PC-9 (cell line): ENCODE measurements around the gene CMTM6. TPM values are rescaled to one million over a fixed set of nuclear protein-coding genes. Genes with fewer than 3 reads are reported as not detected.

Experiments
- BruUV-seq: library from RNA; stranded (reverse); fragments of 400-500 nt; replicated peaks from 2 replicates; lab custom pipeline; 2021; lab: Mats Ljungman, UMichigan
- CTCF ChIA-PET: fragments of 300-600 bp; sonication (Branson Sonifier 250); formaldehyde crosslinking; loops from one replicate; lab custom pipeline; 2022; ENCODE audit warnings: antibody characterized with exemption; lab: Charles Lee
- POLR2A ChIA-PET: fragments of 300-600 bp; sonication (Branson Sonifier 250); formaldehyde crosslinking; loops from one replicate; lab custom pipeline; 2022; ENCODE audit warnings: antibody characterized with exemption; ENCODE audit not compliant: unreplicated experiment; lab: Charles Lee
- DNase-seq, 2 experiments: peaks; one replicate each; pipeline versions ENCODE4 v3.0.0 to v3.0.0-alpha.2; 2015 to 2022; ENCODE audit warnings: mixed read lengths in 1 of 2
- H2AFZ ChIP-seq: fragments of 200-600 bp; sonication (generic); 2 replicates; pipeline ENCODE4 v1.8.1; 2017; ENCODE audit warnings: antibody characterized with exemption
- H3F3A ChIP-seq: fragments of 200-600 bp; sonication (generic); 2 replicates; pipeline ENCODE4 v1.8.1; 2017; ENCODE audit warnings: antibody characterized with exemption, mild to moderate bottlenecking, low read depth; ENCODE audit not compliant: insufficient read depth
- H3K27ac ChIP-seq: fragments of 200-600 bp; sonication (generic); 2 replicates; pipeline ENCODE4 v1.6.1; 2016; ENCODE audit warnings: mixed run types
- H3K27me3 ChIP-seq: fragments of 200-600 bp; sonication (generic); 2 replicates; pipeline ENCODE4 v1.6.1; 2016; ENCODE audit warnings: low read depth, mixed run types; ENCODE audit not compliant: insufficient read depth
- H3K36me3 ChIP-seq: fragments of 200-600 bp; sonication (generic); 2 replicates; pipeline ENCODE4 v1.6.1; 2016; ENCODE audit warnings: low read depth, mixed run types
- H3K4me1 ChIP-seq: fragments of 200-600 bp; sonication (generic); replicated peaks from 2 replicates; pipeline ENCODE4 v1.6.1; 2016; ENCODE audit warnings: mixed run types; ENCODE audit not compliant: insufficient read depth
- H3K4me2 ChIP-seq: fragments of 200-600 bp; sonication (generic); 2 replicates; pipeline ENCODE4 v1.6.1; 2017; ENCODE audit warnings: mixed run types
- H3K4me3 ChIP-seq: fragments of 200-600 bp; sonication (generic); 2 replicates; pipeline ENCODE4 v1.6.1; 2016; ENCODE audit warnings: mixed run types
- H3K79me2 ChIP-seq: fragments of 200-600 bp; sonication (generic); 2 replicates; pipeline ENCODE4 v1.6.1; 2017; ENCODE audit warnings: low read depth, mixed run types
- H3K9me2 ChIP-seq: fragments of 200-600 bp; sonication (generic); 2 replicates; pipeline ENCODE4 v1.8.1; 2017; ENCODE audit warnings: mild to moderate bottlenecking; ENCODE audit not compliant: insufficient read depth
- H3K9me3 ChIP-seq: fragments of 200-600 bp; sonication (generic); 2 replicates; pipeline ENCODE4 v1.8.1; 2016; ENCODE audit warnings: low read depth; ENCODE audit not compliant: insufficient read depth
- H4K20me1 ChIP-seq: fragments of 200-600 bp; sonication (generic); 2 replicates; pipeline ENCODE4 v1.8.1; 2017; ENCODE audit not compliant: insufficient read depth
- EZH2 ChIP-seq: fragments of 200-600 bp; sonication (generic); IDR thresholded peaks from 2 replicates; pipeline ENCODE4 v1.8.0; 2017; ENCODE audit warnings: antibody characterized with exemption, low read depth
- intact Hi-C: fragments of 100-400 bp; cut with micrococcal nuclease; formaldehyde crosslinking; loops from one replicate; pipeline ENCODE4 v1.10.0; 2022; ENCODE audit not compliant: unreplicated experiment
- total RNA-seq: library from RNA; stranded (reverse); gene quantifications from 2 replicates; pipeline ENCODE4 v1.2.3, GENCODE V29; 2021
- TF ChIP-seq, protein P1 (sequence below): fragments of 200-600 bp; sonication (generic); conservative IDR thresholded peaks from 2 replicates; pipeline ENCODE4 v1.6.1; 2017; ENCODE audit warnings: mixed run types, antibody characterized with exemption, mild to moderate bottlenecking, moderate library complexity

The CMTM6 gene
- total RNA-seq, 1 experiment from 2014 or later = 69.4 TPM

GRCh38 chr3:32435911-32436815, 66.5 kb downstream of the CMTM6 start:
- Histone ChIP-seq H2AFZ (no peak overlapping the region), H3K4me1 (no peaks in the 10 kb centered on the region), H3K79me2 (peaks cover 8% of the 10 kb centered on the region; the same call in 1 of the 2 replicates), H3K4me2 (no peak overlapping the region), H3K9me2 (no peaks in the 10 kb centered on the region), H3F3A (no peaks in the 10 kb centered on the region), H3K4me3 (no peak overlapping the region), H3K9me3 (no peaks in the 10 kb centered on the region), H3K36me3 (no peaks in the 10 kb centered on the region), H3K27ac (no peak overlapping the region), H3K27me3 (no peaks in the 10 kb centered on the region), H4K20me1 (no peaks in the 10 kb centered on the region)
- TF ChIP-seq, protein P1, sequence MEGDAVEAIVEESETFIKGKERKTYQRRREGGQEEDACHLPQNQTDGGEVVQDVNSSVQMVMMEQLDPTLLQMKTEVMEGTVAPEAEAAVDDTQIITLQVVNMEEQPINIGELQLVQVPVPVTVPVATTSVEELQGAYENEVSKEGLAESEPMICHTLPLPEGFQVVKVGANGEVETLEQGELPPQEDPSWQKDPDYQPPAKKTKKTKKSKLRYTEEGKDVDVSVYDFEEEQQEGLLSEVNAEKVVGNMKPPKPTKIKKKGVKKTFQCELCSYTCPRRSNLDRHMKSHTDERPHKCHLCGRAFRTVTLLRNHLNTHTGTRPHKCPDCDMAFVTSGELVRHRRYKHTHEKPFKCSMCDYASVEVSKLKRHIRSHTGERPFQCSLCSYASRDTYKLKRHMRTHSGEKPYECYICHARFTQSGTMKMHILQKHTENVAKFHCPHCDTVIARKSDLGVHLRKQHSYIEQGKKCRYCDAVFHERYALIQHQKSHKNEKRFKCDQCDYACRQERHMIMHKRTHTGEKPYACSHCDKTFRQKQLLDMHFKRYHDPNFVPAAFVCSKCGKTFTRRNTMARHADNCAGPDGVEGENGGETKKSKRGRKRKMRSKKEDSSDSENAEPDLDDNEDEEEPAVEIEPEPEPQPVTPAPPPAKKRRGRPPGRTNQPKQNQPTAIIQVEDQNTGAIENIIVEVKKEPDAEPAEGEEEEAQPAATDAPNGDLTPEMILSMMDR = no peak
- TF ChIP-seq EZH2 = no peak
- BruUV-seq = no TSS peak
- ChIA-PET POLR2A (no interaction called here), CTCF (no interaction called here)
- DNase-seq = no peak
- intact Hi-C loops = no loop called here

- intact Hi-C loops = no loop called here
- no peaks in the 10 kb centered on the region for H3F3A ChIP-seq
- no peak overlapping the region for H2AFZ ChIP-seq
- TF ChIP-seq, protein P1 = no peak
- no peak for TF ChIP-seq EZH2
- no peak overlapping the region for H3K4me3 ChIP-seq
- H3K36me3 ChIP-seq = no peaks in the 10 kb centered on the region
- no peak for DNase-seq
- H3K9me3 ChIP-seq = no peaks in the 10 kb centered on the region
- peaks cover 8% of the 10 kb centered on the region; the same call in 1 of the 2 replicates for H3K79me2 ChIP-seq
- no peak overlapping the region for H3K27ac ChIP-seq
- H4K20me1 ChIP-seq = no peaks in the 10 kb centered on the region
- BruUV-seq = no TSS peak
- CTCF ChIA-PET = no interaction called here
- no peaks in the 10 kb centered on the region for H3K27me3 ChIP-seq
- no peaks in the 10 kb centered on the region for H3K9me2 ChIP-seq
- POLR2A ChIA-PET = no interaction called here
- no peaks in the 10 kb centered on the region for H3K4me1 ChIP-seq
- no peak overlapping the region for H3K4me2 ChIP-seq
These were observed 68.4 kb downstream of the CMTM6 start for GRCh38 chr3:32434206-32434605.

DNA sequence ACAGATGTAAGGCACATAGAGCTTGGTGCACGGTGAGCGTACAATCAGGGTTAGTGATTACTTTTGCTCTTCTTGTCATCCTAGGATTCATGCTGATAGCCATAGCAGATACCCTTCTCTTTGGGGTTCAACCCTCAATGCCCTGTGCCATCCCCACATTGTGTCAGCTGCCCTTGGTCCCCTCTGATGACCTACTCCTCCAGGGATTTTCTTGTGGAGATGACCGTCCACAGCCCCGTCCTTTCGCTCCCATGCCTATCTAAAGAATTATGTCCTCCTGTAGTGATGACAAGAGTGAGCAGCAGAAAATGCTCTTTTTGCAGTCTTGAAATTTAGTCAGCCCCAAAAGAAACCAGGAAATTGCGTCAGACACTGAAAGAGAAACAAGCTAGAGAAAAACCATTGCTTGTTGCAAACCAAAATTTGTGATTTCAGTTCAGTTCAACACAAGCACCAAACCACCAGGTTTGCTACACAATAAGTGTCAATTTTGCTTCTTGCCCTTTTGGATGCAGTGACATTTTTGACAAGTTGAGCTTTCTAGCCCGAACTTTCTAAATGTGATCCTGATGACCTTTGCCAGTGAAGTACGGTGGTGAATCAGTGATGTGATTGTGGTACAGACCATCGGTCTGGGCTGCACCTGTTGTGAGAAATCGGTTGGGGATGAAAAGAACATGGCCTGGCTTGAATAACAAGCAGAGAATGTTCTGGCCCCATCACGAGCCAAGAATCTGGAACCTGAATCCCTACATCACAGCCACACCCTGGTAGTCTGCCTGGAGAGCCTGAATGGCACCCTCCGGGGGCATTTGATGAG, 69.7 kb downstream of the CMTM6 start:
- H3K9me3 ChIP-seq = no peaks in the 10 kb centered on the region
- no peaks in the 10 kb centered on the region for H3K27me3 ChIP-seq
- DNase-seq = no peak
- no peak overlapping the region for H3K27ac ChIP-seq
- H3K9me2 ChIP-seq = no peaks in the 10 kb centered on the region
- intact Hi-C loops = no loop called here
- TF ChIP-seq, protein P1 = no peak
- no peak for TF ChIP-seq EZH2
- BruUV-seq = no TSS peak
- H4K20me1 ChIP-seq = no peaks in the 10 kb centered on the region
- peaks cover 10% of the 10 kb centered on the region; the same call in 1 of the 2 replicates for H3K4me1 ChIP-seq
- no peak overlapping the region for H3K4me3 ChIP-seq
- ChIA-PET POLR2A (no interaction called here), CTCF (no interaction called here)
- H3K79me2 ChIP-seq = peaks cover 8% of the 10 kb centered on the region; the same call in 1 of the 2 replicates
- no peaks in the 10 kb centered on the region for H3F3A ChIP-seq
- H2AFZ ChIP-seq = no peak overlapping the region
- H3K36me3 ChIP-seq = no peaks in the 10 kb centered on the region
- no peak overlapping the region for H3K4me2 ChIP-seq
